IPS-NIHi7 (cell line): Measurements from ENCODE around the gene RAPGEF3.

ENCODE experiments used
- DNase-seq: peaks from one replicate; pipeline ENCODE4 v3.0.0; 2012; ENCODE audit warnings: mixed read lengths; ENCODE audit errors: extremely low spot score

RAPGEF3 gene

GRCh38 chr12:47742253-47742825 lies 16.3 kb downstream of the RAPGEF3 start:
- peak; percentile 77 for DNase-seq

GRCh38 chr12:47741340-47741703 lies 17.4 kb downstream of the RAPGEF3 start:
- DNase-seq = no peak

GRCh38 chr12:47740606-47741339 lies 17.9 kb downstream of the RAPGEF3 start:
- no peak for DNase-seq

GRCh38 chr12:47739979-47740378 lies 18.7 kb downstream of the RAPGEF3 start:
- no peak for DNase-seq

- no peak for DNase-seq
Observed at GRCh38 chr12:47739297-47739696, 19.4 kb downstream of the RAPGEF3 start.

GRCh38 chr12:47737936-47738594 lies 20.6 kb downstream of the RAPGEF3 start:
- no peak for DNase-seq

GRCh38 chr12:47736877-47737676 lies 21.6 kb downstream of the RAPGEF3 start:
- DNase-seq = peak; percentile 41

- DNase-seq = no peak
Observed at GRCh38 chr12:47736216-47736615, 22.5 kb downstream of the RAPGEF3 start.

GRCh38 chr12:47735649-47736048 lies 23.0 kb downstream of the RAPGEF3 start:
- no peak for DNase-seq

GRCh38 chr12:47734725-47735480 lies 23.8 kb downstream of the RAPGEF3 start:
- DNase-seq = peak; percentile 57

GRCh38 chr12:47733142-47733541 lies 25.5 kb downstream of the RAPGEF3 start:
- DNase-seq = no peak

GRCh38 chr12:47732504-47732903 lies 26.2 kb downstream of the RAPGEF3 start:
- no peak for DNase-seq

- DNase-seq = no peak
Observed at GRCh38 chr12:47731723-47732122, 27.0 kb downstream of the RAPGEF3 start.

- DNase-seq = no peak
Observed at GRCh38 chr12:47730341-47730744, 28.3 kb downstream of the RAPGEF3 start.

GRCh38 chr12:47729233-47729632 lies 29.4 kb downstream of the RAPGEF3 start:
- DNase-seq = no peak

- DNase-seq = no peak
Observed at GRCh38 chr12:47725893-47726292, 32.8 kb downstream of the RAPGEF3 start.

- no peak for DNase-seq
Observed at GRCh38 chr12:47725091-47725772, 33.4 kb downstream of the RAPGEF3 start, which contains the start of gene ENDOU. TSS of gene ENDOU (minus strand) at chr12:47725490. CDS start at chr12:47725413, 77 bp downstream.

- DNase-seq = no peak
Observed at GRCh38 chr12:47722941-47723631, 35.6 kb downstream of the RAPGEF3 start.

GRCh38 chr12:47722136-47722834 lies 36.4 kb downstream of the RAPGEF3 start:
- DNase-seq = no peak
